ENCODE data around the gene FBXW7. TPM values are rescaled to one million over a fixed set of nuclear protein-coding genes. Genes with fewer than 3 reads are reported as not detected.

Gene FBXW7
- total and polyA plus RNA-seq, 2 of the 8 experiments (the other 6 are each of a cell fraction or from before 2014, with no cell fraction given) = 6.0 to 26.7 TPM

- TF ChIP-seq, protein P1, sequence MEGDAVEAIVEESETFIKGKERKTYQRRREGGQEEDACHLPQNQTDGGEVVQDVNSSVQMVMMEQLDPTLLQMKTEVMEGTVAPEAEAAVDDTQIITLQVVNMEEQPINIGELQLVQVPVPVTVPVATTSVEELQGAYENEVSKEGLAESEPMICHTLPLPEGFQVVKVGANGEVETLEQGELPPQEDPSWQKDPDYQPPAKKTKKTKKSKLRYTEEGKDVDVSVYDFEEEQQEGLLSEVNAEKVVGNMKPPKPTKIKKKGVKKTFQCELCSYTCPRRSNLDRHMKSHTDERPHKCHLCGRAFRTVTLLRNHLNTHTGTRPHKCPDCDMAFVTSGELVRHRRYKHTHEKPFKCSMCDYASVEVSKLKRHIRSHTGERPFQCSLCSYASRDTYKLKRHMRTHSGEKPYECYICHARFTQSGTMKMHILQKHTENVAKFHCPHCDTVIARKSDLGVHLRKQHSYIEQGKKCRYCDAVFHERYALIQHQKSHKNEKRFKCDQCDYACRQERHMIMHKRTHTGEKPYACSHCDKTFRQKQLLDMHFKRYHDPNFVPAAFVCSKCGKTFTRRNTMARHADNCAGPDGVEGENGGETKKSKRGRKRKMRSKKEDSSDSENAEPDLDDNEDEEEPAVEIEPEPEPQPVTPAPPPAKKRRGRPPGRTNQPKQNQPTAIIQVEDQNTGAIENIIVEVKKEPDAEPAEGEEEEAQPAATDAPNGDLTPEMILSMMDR (IDR thresholded peaks at IDR 0.05; ENCODE audit: control extremely low read depth in 1 of 3, insufficient read depth in 1 of 3, low read depth in 1 of 3, low read length in 3 of 3) = no peak
- TF ChIP-seq ATF2 (IDR thresholded peaks at IDR 0.05; ENCODE audit: low read length) (no peak), RXRA (IDR thresholded peaks at IDR 0.05; ENCODE audit: insufficient read depth, low read depth, low read length) (no peak), SIX5 (IDR thresholded peaks at IDR 0.05; ENCODE audit: low read depth, low read length) (no peak), CEBPB (IDR thresholded peaks at IDR 0.05; ENCODE audit: low read depth, low read length) (no peak)
Observed at GRCh38 chr4:152374606-152375285, 161.1 kb downstream of the FBXW7 start (continued).
